B cell (primary cell): ENCODE results near the gene PEX13. TPM values are rescaled to one million over a fixed set of nuclear protein-coding genes. Genes with fewer than 3 reads are reported as not detected.
A peak's percentile ranks its signal among the peaks of the same experiment; 100 is the strongest.

Experiments
- ATAC-seq: fragments of 200-7000 bp; cut with Tn5 transposase; one replicate; pipeline ENCODE4 v1.10.0; 2021; ENCODE audit warnings: low read depth, mild to moderate bottlenecking, moderate number of reproducible peaks, moderate library complexity
- CTCF ChIA-PET: fragments of 350-600 bp; sonication (Branson Sonifier 250); formaldehyde crosslinking; loops from one replicate; lab custom pipeline; 2021; ENCODE audit warnings: antibody characterized with exemption, inconsistent platforms; lab: Charles Lee
- POLR2A ChIA-PET: fragments of 350-600 bp; sonication (Branson Sonifier 250); formaldehyde crosslinking; loops from one replicate; lab custom pipeline; 2021; ENCODE audit warnings: antibody characterized with exemption; lab: Charles Lee
- DNase-seq: peaks from one replicate; pipeline ENCODE4 v3.0.0; 2013
- H2AFZ ChIP-seq: 2 replicates; pipeline ENCODE4 v1.6.1; 2012; ENCODE audit warnings: mild to moderate bottlenecking, low read depth, low read length; ENCODE audit not compliant: insufficient read depth, poor library complexity, severe bottlenecking
- H3K27ac ChIP-seq, 2 donors: 1 replicate in 1 of 2; 2 replicates in 1 of 2; pipeline ENCODE4 v1.5.1; 2012 to 2013; ENCODE audit warnings: low read length in 2 of 2, mild to moderate bottlenecking in 2 of 2, moderate library complexity in 1 of 2
- H3K27me3 ChIP-seq, 4 experiments: fragments of 200-600 bp in 1 of 4; sonication (generic) in 1 of 4; replicated peaks in 1 of 4; 1 replicate in 2 of 4; 2 replicates in 2 of 4; pipeline versions ENCODE4 v1.6.1 to v1.7.0; 2013 to 2016; ENCODE audit warnings: low read length in 3 of 4, mild to moderate bottlenecking in 2 of 4, mixed read lengths in 1 of 4, moderate library complexity in 1 of 4; ENCODE audit not compliant: insufficient read depth in 4 of 4, control insufficient read depth in 3 of 4; ENCODE audit errors: control extremely low read depth in 1 of 4
- H3K36me3 ChIP-seq, 2 experiments: replicated peaks in 1 of 2; 1 replicate in 1 of 2; 2 replicates in 1 of 2; pipeline versions ENCODE4 v1.6.1 to v1.7.1; 2013; ENCODE audit warnings: low read length in 1 of 2; ENCODE audit not compliant: insufficient read depth in 2 of 2, control insufficient read depth in 1 of 2; ENCODE audit errors: control extremely low read depth in 1 of 2, extremely low read depth in 1 of 2
- H3K4me1 ChIP-seq, 2 donors: fragments of 200-600 bp in 1 of 2; sonication (generic) in 1 of 2; 1 replicate in 1 of 2; 2 replicates in 1 of 2; pipeline versions ENCODE4 v1.5.1 to v1.6.1; 2013 to 2017; ENCODE audit warnings: low read length in 2 of 2; ENCODE audit not compliant: control insufficient read depth in 2 of 2, insufficient read depth in 2 of 2
- H3K4me2 ChIP-seq: replicated peaks from 2 replicates; pipeline ENCODE3; 2012; ENCODE audit warnings: mild to moderate bottlenecking, low read depth, low read length; ENCODE audit not compliant: poor library complexity, severe bottlenecking
- H3K4me3 ChIP-seq, 5 experiments: fragments of 200-600 bp in 1 of 5; sonication (generic) in 1 of 5; 1 replicate in 3 of 5; 2 replicates in 2 of 5; pipeline versions ENCODE4 v1.5.1 to v1.7.0; 2011 to 2016; ENCODE audit warnings: low read length in 4 of 5, mild to moderate bottlenecking in 4 of 5, low read depth in 2 of 5, control low read depth in 1 of 5, moderate library complexity in 1 of 5; ENCODE audit not compliant: insufficient read depth in 1 of 5; ENCODE audit errors: control extremely low read depth in 1 of 5, extremely low read depth in 1 of 5
- H3K79me2 ChIP-seq: fragments of 200-600 bp; sonication (generic); one replicate; pipeline ENCODE4 v1.6.0; 2016; ENCODE audit warnings: low read length; ENCODE audit not compliant: control insufficient read depth, insufficient read depth
- H3K9ac ChIP-seq: fragments of 200-600 bp; sonication (generic); 2 replicates; pipeline ENCODE4 v1.6.1; 2017; ENCODE audit warnings: mild to moderate bottlenecking, low read length, moderate library complexity
- H3K9me3 ChIP-seq, 3 donors: one replicate each; pipeline versions ENCODE4 v1.6.1 to v1.7.1; 2013; ENCODE audit warnings: low read length in 2 of 3; ENCODE audit not compliant: control insufficient read depth in 2 of 3, insufficient read depth in 1 of 3; ENCODE audit errors: control extremely low read depth in 1 of 3
- H4K20me1 ChIP-seq: 2 replicates; pipeline ENCODE4 v1.6.0; 2012; ENCODE audit warnings: mild to moderate bottlenecking, low read length; ENCODE audit not compliant: insufficient read depth, control insufficient read depth, poor library complexity, severe bottlenecking
- H3K27ac Mint-ChIP-seq: one replicate; pipeline ENCODE4 v1.8.0; 2021; ENCODE audit warnings: mixed read lengths
- H3K27me3 Mint-ChIP-seq: one replicate; pipeline ENCODE4 v1.8.0; 2021; ENCODE audit warnings: mixed read lengths
- H3K4me1 Mint-ChIP-seq: one replicate; pipeline ENCODE4 v1.8.0; 2021; ENCODE audit warnings: mixed read lengths
- H3K4me3 Mint-ChIP-seq: one replicate; pipeline ENCODE4 v1.8.0; 2021; ENCODE audit warnings: mixed read lengths
- H3K9me3 Mint-ChIP-seq: one replicate; pipeline ENCODE4 v1.8.0; 2022; ENCODE audit warnings: mixed read lengths; ENCODE audit not compliant: insufficient read depth
- EZH2 ChIP-seq: IDR thresholded peaks from 2 replicates; pipeline ENCODE4 v1.6.1; 2012; ENCODE audit warnings: borderline replicate concordance, low read depth, mild to moderate bottlenecking, moderate library complexity, low read length; ENCODE audit not compliant: insufficient read depth, poor library complexity, severe bottlenecking
- WGBS: methylation state at CpG from one replicate; pipeline ENCODE4 v1.1.5; 2013; ENCODE audit warnings: missing lambda C conversion rate; ENCODE audit not compliant: insufficient coverage; 5-methylcytosine and 5-hydroxymethylcytosine counted together
- intact Hi-C: fragments of 100-400 bp; cut with micrococcal nuclease; formaldehyde crosslinking; loops from one replicate; pipeline ENCODE4 v1.10.0; 2022
- polyA plus RNA-seq: library from polyadenylated mRNA; depleted of rRNA; stranded (reverse); fragments of >200 nt; gene quantifications from 2 replicates; pipeline ENCODE4 v1.2.3, GENCODE V29; 2012
- total RNA-seq, 2 donors: library from RNA; stranded (reverse); fragments of 120-200 nt in 1 of 2; gene quantifications; 1 replicate in 1 of 2; 2 replicates in 1 of 2; pipeline versions ENCODE4 v1.2.3 to v1.2.4, GENCODE V29; 2013 to 2022
- TF ChIP-seq, protein P1 (sequence below): fragments of 200-600 bp; IDR thresholded peaks from one replicate; pipeline ENCODE4 v1.8.0; 2022; ENCODE audit warnings: antibody characterized with exemption, mild to moderate bottlenecking

The PEX13 gene
- total and polyA plus RNA-seq, 2 donors (not counting 1 experiment from before 2014, with no cell fraction given), result 6.1 to 19.8 TPM

DNA sequence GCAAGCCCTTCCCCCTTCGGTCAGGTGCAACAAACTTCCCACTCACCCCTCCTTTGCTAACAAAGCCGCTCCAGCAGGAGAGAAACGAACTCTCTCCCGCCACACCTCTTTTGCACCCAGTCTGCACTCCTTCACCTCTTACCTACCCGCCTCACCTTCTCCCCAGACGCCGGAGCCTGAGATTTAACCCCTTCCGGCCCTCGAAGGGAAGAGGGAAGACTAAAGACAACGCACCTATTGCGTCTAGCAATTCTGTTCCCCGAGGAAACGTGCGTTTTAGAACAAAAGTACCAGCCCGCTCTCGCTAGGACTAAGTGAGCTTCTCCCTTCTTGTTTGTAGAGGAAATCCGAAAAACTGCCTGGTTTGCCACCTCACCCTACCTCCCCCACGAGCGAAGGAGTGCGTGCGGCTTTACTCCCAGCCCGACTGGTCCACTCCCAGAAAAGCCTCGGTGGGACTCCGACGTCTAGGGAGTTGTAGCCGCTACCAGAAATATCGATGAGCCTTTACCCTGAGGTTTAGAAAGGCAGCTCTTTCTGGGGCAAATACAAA lies 441 bp upstream of the PEX13 start:
- intact Hi-C loops, result loop anchor here (1.0 to 5.0 kb wide), 5 partner anchors 24 to 520 kb away; partner anchors contain the start of genes SANBR and XPO1
- H3K79me2 ChIP-seq, result peaks cover 54% of the 10 kb centered on the region

More for the DNA sequence above, 441 bp upstream of the PEX13 start:
- TF ChIP-seq EZH2, result no peak
- TF ChIP-seq, protein P1, sequence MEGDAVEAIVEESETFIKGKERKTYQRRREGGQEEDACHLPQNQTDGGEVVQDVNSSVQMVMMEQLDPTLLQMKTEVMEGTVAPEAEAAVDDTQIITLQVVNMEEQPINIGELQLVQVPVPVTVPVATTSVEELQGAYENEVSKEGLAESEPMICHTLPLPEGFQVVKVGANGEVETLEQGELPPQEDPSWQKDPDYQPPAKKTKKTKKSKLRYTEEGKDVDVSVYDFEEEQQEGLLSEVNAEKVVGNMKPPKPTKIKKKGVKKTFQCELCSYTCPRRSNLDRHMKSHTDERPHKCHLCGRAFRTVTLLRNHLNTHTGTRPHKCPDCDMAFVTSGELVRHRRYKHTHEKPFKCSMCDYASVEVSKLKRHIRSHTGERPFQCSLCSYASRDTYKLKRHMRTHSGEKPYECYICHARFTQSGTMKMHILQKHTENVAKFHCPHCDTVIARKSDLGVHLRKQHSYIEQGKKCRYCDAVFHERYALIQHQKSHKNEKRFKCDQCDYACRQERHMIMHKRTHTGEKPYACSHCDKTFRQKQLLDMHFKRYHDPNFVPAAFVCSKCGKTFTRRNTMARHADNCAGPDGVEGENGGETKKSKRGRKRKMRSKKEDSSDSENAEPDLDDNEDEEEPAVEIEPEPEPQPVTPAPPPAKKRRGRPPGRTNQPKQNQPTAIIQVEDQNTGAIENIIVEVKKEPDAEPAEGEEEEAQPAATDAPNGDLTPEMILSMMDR, result no peak
- Mint-ChIP-seq H3K27ac (peak overlapping the region; percentile 98), H3K9me3 (no peaks in the 10 kb centered on the region), H3K4me3 (peak overlapping the region; percentile 100), H3K4me1 (peaks cover 38% of the 10 kb centered on the region), H3K27me3 (no peaks in the 10 kb centered on the region)
- Histone ChIP-seq H3K27me3 (no peaks in the 10 kb centered on the region), H3K4me3 (peak overlapping the region; percentile 81 to 98 (median 94)), H3K4me1 (peaks cover 5 to 19% of the 10 kb centered on the region in 2 donors), H3K27ac (peak overlapping the region; percentile 69 to 84), H2AFZ (peak overlapping the region; percentile 99), H4K20me1 (peaks cover 4% of the 10 kb centered on the region), H3K9ac (peak overlapping the region; percentile 88), H3K4me2 (peak overlapping the region; percentile 84), H3K36me3 (peaks cover 0 to 6% of the 10 kb centered on the region in 2 experiments), H3K9me3 (no peaks in the 10 kb centered on the region)
- ATAC-seq (peak; percentile 69), DNase-seq (peak; percentile 83)
- ChIA-PET CTCF (interaction anchor here (0.5 to 1.1 kb wide), 2 partner anchors 32 to 754 kb away, joined by 3 to 5 read pairs; no protein-coding TSS in a partner anchor), POLR2A (interaction anchor here (0.6 to 1.2 kb wide), 2 partner anchors 24 to 125 kb away, joined by 3 to 4 read pairs; no protein-coding TSS in a partner anchor)
- WGBS, result under 1% methylated on average over 21 of the region's 27 CpGs
